ENCODE results near the gene TWNK. TPM values are rescaled to one million over a fixed set of nuclear protein-coding genes. Genes with fewer than 3 reads are reported as not detected.

TWNK gene
- total and polyA plus RNA-seq, 2 donors from 2014 or later = 3.8 to 8.9 TPM

- FAIRE-seq = no peak
- H3K27ac ChIP-seq (ENCODE audit: low read depth in 2 of 2, low read length in 2 of 2) = peak overlapping the region; percentile 90
- H3K9me3 ChIP-seq (ENCODE audit: control insufficient read depth in 2 of 3, insufficient read depth in 1 of 3, low read length in 3 of 3) = no peaks in the 10 kb centered on the region
- intact Hi-C loops (cut with DNase I) = no loop called here
- H3K27me3 ChIP-seq (ENCODE audit: control insufficient read depth, insufficient read depth, low read length) = peaks cover 9% of the 10 kb centered on the region
- H3K4me1 ChIP-seq (ENCODE audit: control insufficient read depth in 2 of 3, insufficient read depth in 2 of 3, low read depth in 1 of 3, low read length in 3 of 3) = peaks cover 9 to 13% (median 11%) of the 10 kb centered on the region in 3 donors
- DNase-seq = no peak
- peak overlapping the region; percentile 65 to 83 (median 70) for H3K4me3 ChIP-seq (ENCODE audit: low read length in 3 of 3)
- no peak for TF ChIP-seq CTCF (IDR thresholded peaks at IDR 0.05; ENCODE audit: borderline replicate concordance, extremely low read depth, insufficient read depth)
- H3K9ac ChIP-seq (ENCODE audit: low read length in 3 of 3) = peak overlapping the region; percentile 70 to 93 (median 72)
- H3K36me3 ChIP-seq (ENCODE audit: control insufficient read depth in 2 of 3, insufficient read depth in 3 of 3, low read length in 3 of 3) = peaks cover 0 to 2% (median 0%) of the 10 kb centered on the region in 3 donors
These were observed 56.0 kb downstream of the TWNK start for GRCh38 chr10:101043363-101043707.

Small RNA genes lying within 50 kb of the gene (microRNA-seq; reads per million reads assigned to microRNA genes)
- gene MIR608 = not detected

Other genes starting within 250 kb of the TWNK start
- gene PAX2, start 242.0 kb upstream of the TWNK start, total RNA-seq = 102 TPM
- 28.3 TPM for gene PAX2, start 242.0 kb upstream of the TWNK start, polyA plus RNA-seq (ENCODE audit: insufficient read depth, low read depth, low replicate concordance)
- gene SLF2, start 74.6 kb upstream of the TWNK start, total RNA-seq = 29.6 TPM
- 6.7 TPM for gene SLF2, start 74.6 kb upstream of the TWNK start, polyA plus RNA-seq (ENCODE audit: insufficient read depth, low read depth, low replicate concordance)
- gene SEMA4G, start 18.0 kb upstream of the TWNK start, total RNA-seq = 6.1 TPM
- gene SEMA4G, start 18.0 kb upstream of the TWNK start, polyA plus RNA-seq (ENCODE audit: insufficient read depth, low read depth, low replicate concordance) = 23.5 TPM
- gene MRPL43, start within 50 bp of the TWNK start, total RNA-seq = 81.5 TPM
- 157 TPM for gene MRPL43, start within 50 bp of the TWNK start, polyA plus RNA-seq (ENCODE audit: insufficient read depth, low read depth, low replicate concordance)
- 54.7 TPM for gene LZTS2, start 12.3 kb downstream of the TWNK start, total RNA-seq
- 47.3 TPM for gene LZTS2, start 12.3 kb downstream of the TWNK start, polyA plus RNA-seq (ENCODE audit: insufficient read depth, low read depth, low replicate concordance)
- 1.6 TPM for gene PDZD7, start 43.6 kb downstream of the TWNK start, total RNA-seq
- gene PDZD7, start 43.6 kb downstream of the TWNK start, polyA plus RNA-seq (ENCODE audit: insufficient read depth, low read depth, low replicate concordance) = 1.9 TPM
- 51.6 TPM for gene SFXN3, start 43.7 kb downstream of the TWNK start, total RNA-seq
- 23.3 TPM for gene SFXN3, start 43.7 kb downstream of the TWNK start, polyA plus RNA-seq (ENCODE audit: insufficient read depth, low read depth, low replicate concordance)
- gene KAZALD1, start 74.4 kb downstream of the TWNK start, total RNA-seq = 9.8 TPM
- 9.7 TPM for gene KAZALD1, start 74.4 kb downstream of the TWNK start, polyA plus RNA-seq (ENCODE audit: insufficient read depth, low read depth, low replicate concordance)
- gene TLX1, start 143.8 kb downstream of the TWNK start, total RNA-seq = not detected
- gene TLX1, start 143.8 kb downstream of the TWNK start, polyA plus RNA-seq (ENCODE audit: insufficient read depth, low read depth, low replicate concordance) = not detected
- gene LBX1, start 241.9 kb downstream of the TWNK start, total RNA-seq = not detected
- gene LBX1, start 241.9 kb downstream of the TWNK start, polyA plus RNA-seq (ENCODE audit: insufficient read depth, low read depth, low replicate concordance) = not detected